SK-N-SH (cell line): ENCODE measurements around the gene ZNF358. TPM values are rescaled to one million over a fixed set of nuclear protein-coding genes. Genes with fewer than 3 reads are reported as not detected.

ENCODE experiments used
- CTCF ChIA-PET: fragments of 300-600, 350-600 bp; formaldehyde crosslinking; extraction: SDS; loops from one replicate; lab custom pipeline; 2021; lab: Yijun Ruan, JAX
- POLR2A ChIA-PET: fragments of 350-600 bp; sonication (Branson Sonifier 250); formaldehyde crosslinking; extraction: SDS; loops from one replicate; lab custom pipeline; 2020; ENCODE audit warnings: antibody characterized with exemption, inconsistent platforms; lab: Yijun Ruan, JAX
- DNase-seq: peaks from one replicate; pipeline ENCODE4 v3.0.0; 2012
- H2AFZ ChIP-seq: fragments of 200-600 bp; sonication (generic); 2 replicates; pipeline ENCODE4 v1.8.1; 2016; ENCODE audit warnings: antibody characterized with exemption, mild to moderate bottlenecking, low read depth
- H3F3A ChIP-seq: fragments of 200-600 bp; sonication (generic); replicated peaks from 2 replicates; pipeline ENCODE3; 2016; ENCODE audit warnings: antibody characterized with exemption, mild to moderate bottlenecking; ENCODE audit not compliant: insufficient read depth
- H3K27ac ChIP-seq, 2 experiments: fragments of 200-500 bp in 1 of 2; fragments of 200-600 bp in 1 of 2; sonication (Bioruptor generic) in 1 of 2; sonication (generic), shearing (Covaris generic) in 1 of 2; 2 replicates each; pipeline versions ENCODE4 v1.5.1 to v1.6.1; 2014 to 2016; ENCODE audit warnings: low read depth in 2 of 2, inconsistent platforms in 1 of 2, low read length in 1 of 2, mild to moderate bottlenecking in 1 of 2, mixed read lengths in 1 of 2
- H3K27me3 ChIP-seq: fragments of 200-600 bp; sonication (generic), shearing (Covaris generic); 2 replicates; pipeline ENCODE4 v1.6.1; 2016; ENCODE audit warnings: mixed run types; ENCODE audit not compliant: insufficient read depth
- H3K36me3 ChIP-seq, 2 experiments: fragments of 200-500 bp in 1 of 2; fragments of 200-600 bp in 1 of 2; sonication (Bioruptor generic) in 1 of 2; sonication (generic) in 1 of 2; replicated peaks in 1 of 2; 2 replicates each; pipeline versions ENCODE3 to v1.5.1; 2014 to 2016; ENCODE audit warnings: low read length in 1 of 2, mild to moderate bottlenecking in 1 of 2; ENCODE audit not compliant: insufficient read depth in 2 of 2, control insufficient read depth in 1 of 2
- H3K4me1 ChIP-seq, 2 experiments: fragments of 200-500 bp in 1 of 2; fragments of 200-600 bp in 1 of 2; sonication (Bioruptor generic) in 1 of 2; sonication (generic), shearing (Covaris generic) in 1 of 2; 2 replicates each; pipeline versions ENCODE4 v1.5.1 to v1.6.1; 2014 to 2016; ENCODE audit warnings: low read depth in 1 of 2, low read length in 1 of 2, mixed run types in 1 of 2; ENCODE audit not compliant: insufficient read depth in 2 of 2, control insufficient read depth in 1 of 2
- H3K4me2 ChIP-seq: fragments of 200-600 bp; sonication (generic), shearing (Covaris generic); 2 replicates; pipeline ENCODE4 v1.6.1; 2017; ENCODE audit warnings: mixed run types
- H3K4me3 ChIP-seq, 2 experiments: fragments of 200-500 bp in 1 of 2; fragments of 200-600 bp in 1 of 2; sonication (Bioruptor generic) in 1 of 2; sonication (generic), shearing (Covaris generic) in 1 of 2; 2 replicates each; pipeline versions ENCODE4 v1.5.1 to v1.8.1; 2014 to 2016; ENCODE audit warnings: low read depth in 2 of 2, inconsistent platforms in 1 of 2, low read length in 1 of 2, mild to moderate bottlenecking in 1 of 2, mixed read lengths in 1 of 2, moderate library complexity in 1 of 2
- H3K79me2 ChIP-seq: fragments of 200-600 bp; sonication (generic); 2 replicates; pipeline ENCODE4 v1.8.1; 2017; ENCODE audit warnings: mild to moderate bottlenecking; ENCODE audit not compliant: insufficient read depth
- H3K9ac ChIP-seq: fragments of 200-600 bp; sonication (generic); 2 replicates; pipeline ENCODE4 v1.6.1; 2017; ENCODE audit warnings: mixed run types
- H3K9me2 ChIP-seq: fragments of 200-600 bp; sonication (generic); 2 replicates; pipeline ENCODE4 v1.6.1; 2017; ENCODE audit warnings: mixed run types
- H3K9me3 ChIP-seq: fragments of 200-600 bp; sonication (generic); 2 replicates; pipeline ENCODE4 v1.6.1; 2017; ENCODE audit warnings: mixed run types, mild to moderate bottlenecking, moderate library complexity
- H4K20me1 ChIP-seq: fragments of 200-600 bp; sonication (generic); 2 replicates; pipeline ENCODE4 v1.6.1; 2017; ENCODE audit warnings: mild to moderate bottlenecking, mixed run types; ENCODE audit not compliant: insufficient read depth
- CHD2 ChIP-seq: fragments of 150-350 bp; IDR thresholded peaks from 2 replicates; pipeline ENCODE4 v1.6.1; 2018; ENCODE audit warnings: low read length; ENCODE audit not compliant: partially characterized antibody
- CTCF ChIP-seq: fragments of 200-600 bp; sonication (generic); IDR thresholded peaks from 2 replicates; pipeline ENCODE4 v1.6.1; 2017; ENCODE audit warnings: antibody characterized with exemption, mild to moderate bottlenecking, moderate library complexity
- EP300 ChIP-seq, 2 experiments: IDR thresholded peaks; 2 replicates each; pipeline versions ENCODE4 v1.4.0 to v1.6.1; 2012; ENCODE audit warnings: borderline replicate concordance in 1 of 2, low read depth in 1 of 2, low read length in 1 of 2
- FOXJ3 ChIP-seq: sonication (generic); formaldehyde crosslinking; IDR thresholded peaks from 2 replicates; pipeline ENCODE4 v1.5.1; 2020; ENCODE audit warnings: mild to moderate bottlenecking, missing genetic modification reagents
- MXI1 ChIP-seq: IDR thresholded peaks from 2 replicates; pipeline ENCODE4 v1.6.1; 2012; ENCODE audit warnings: mild to moderate bottlenecking, low read depth, low read length, improper control_type of control experiment
- RAD21 ChIP-seq: IDR thresholded peaks from 2 replicates; pipeline ENCODE4 v1.6.1; 2012; ENCODE audit warnings: mild to moderate bottlenecking, low read length
- SMC3 ChIP-seq: IDR thresholded peaks from 2 replicates; pipeline ENCODE4 v1.6.1; 2012; ENCODE audit warnings: low read depth, low read length, improper control_type of control experiment
- WGBS: methylation state at CpG from one replicate; pipeline ENCODE4 v1.1.6; 2017; ENCODE audit warnings: low lambda C conversion rate; 5-methylcytosine and 5-hydroxymethylcytosine counted together
- polyA plus RNA-seq, 3 experiments: library from polyadenylated mRNA; depleted of rRNA; stranded (reverse); fragments of >200 nt; gene quantifications; 2 replicates each; pipeline ENCODE4 v1.2.3, GENCODE V29; 2012

Gene ZNF358
- polyA plus RNA-seq, 1 of the 3 experiments (the other 2 are of a cell fraction): 49.3 TPM

- Histone ChIP-seq H3K4me1 (peaks cover 0 to 11% of the 10 kb centered on the region in 2 experiments; a peak in 1 of 4 replicates), H3K4me2 (no peak overlapping the region), H3K4me3 (no peak overlapping the region), H4K20me1 (no peaks in the 10 kb centered on the region), H2AFZ (peak overlapping the region; percentile 37; the same call in 1 of the 2 replicates), H3K36me3 (no peaks in the 10 kb centered on the region), H3K79me2 (no peaks in the 10 kb centered on the region), H3K9me2 (no peaks in the 10 kb centered on the region), H3K27me3 (0 out of 2 replicates have a peak, but pooled peaks cover 6% of the 10 kb centered on the region), H3K27ac (peak overlapping the region in 1 of 2 experiments; percentile 93; a peak in 2 of 4 replicates), H3K9me3 (no peaks in the 10 kb centered on the region), H3K9ac (no peak overlapping the region), H3F3A (no peaks in the 10 kb centered on the region)
- TF ChIP-seq FOXJ3 (CRISPR knock-in tag) (no peak; the same call in 1 of the 2 replicates), MXI1 (peak; percentile 82), EP300 (IDR thresholded peaks at IDR 0.05; ENCODE audit: borderline replicate concordance in 1 of 2, low read depth in 1 of 2, low read length in 1 of 2) (peak in 1 of 2 experiments; percentile 44; a peak in 1 of 4 replicates), SMC3 (peak; percentile 7; the same call in 1 of the 2 replicates), RAD21 (peak; percentile 55), CHD2 (peak; percentile 81)
- ChIA-PET CTCF (interaction anchor here (0.7 to 1.5 kb wide), 8 partner anchors 10 to 310 kb away, joined by 3 to 7 read pairs (median 4); partner anchors contain the start of genes MCOLN1, PNPLA6 and ZNF358), POLR2A (interaction anchor here (0.6 to 2.4 kb wide), 8 partner anchors 11 to 200 kb away, joined by 3 to 14 read pairs (median 4); partner anchors contain the start of genes INSR, MCOLN1 and PNPLA6)
- WGBS: 50% methylated on average over 9 of the region's 13 CpGs
- peak; percentile 83 for DNase-seq
These were observed 21.3 kb upstream of the ZNF358 start for GRCh38 chr19:7494416-7495098.

- H3K27ac ChIP-seq: no peak overlapping the region
- no peaks in the 10 kb centered on the region for H3K79me2 ChIP-seq
- H4K20me1 ChIP-seq: no peaks in the 10 kb centered on the region
- DNase-seq: no peak
- WGBS: 76% methylated on average over 7 of the region's 7 CpGs
- no peaks in the 10 kb centered on the region for H3K36me3 ChIP-seq
- H2AFZ ChIP-seq: no peak overlapping the region
- no peak overlapping the region for H3K4me3 ChIP-seq
- H3K9ac ChIP-seq: no peak overlapping the region
- no peak overlapping the region for H3K4me2 ChIP-seq
- POLR2A ChIA-PET: interaction anchor here (1.6 kb wide), 1 partner anchor 15 kb away, joined by 4 read pairs; no protein-coding TSS in a partner anchor
- TF ChIP-seq CTCF (peak; percentile 43), RAD21 (no peak)
- TF ChIP-seq, all 33 proteins: peak for 1
- 0 out of 2 replicates have a peak, but pooled peaks cover 6% of the 10 kb centered on the region for H3K27me3 ChIP-seq
- H3F3A ChIP-seq: no peaks in the 10 kb centered on the region
- H3K4me1 ChIP-seq: peaks cover 0 to 14% of the 10 kb centered on the region in 2 experiments; a peak in 1 of 4 replicates
- no peaks in the 10 kb centered on the region for H3K9me2 ChIP-seq
- CTCF ChIA-PET: interaction anchor here (0.6 to 1.8 kb wide), 11 partner anchors 8 to 156 kb away, joined by 3 to 7 read pairs (median 3); partner anchors contain the start of gene MCOLN1
- no peaks in the 10 kb centered on the region for H3K9me3 ChIP-seq
These were observed 18.6 kb upstream of the ZNF358 start for GRCh38 chr19:7497292-7497691.
